HCT116 (cell line): Measurements from ENCODE around the gene CFAP53. TPM values are rescaled to one million over a fixed set of nuclear protein-coding genes. Genes with fewer than 3 reads are reported as not detected.

ENCODE experiments used
- ATAC-seq: fragments of 200-7000 bp; cut with Tn5 transposase; 2 replicates; pipeline ENCODE4 v1.9.1; 2020; ENCODE audit warnings: mild to moderate bottlenecking, moderate library complexity
- BruUV-seq: library from RNA; stranded (reverse); fragments of 400-500 nt; replicated peaks from 2 replicates; lab custom pipeline; 2021; lab: Mats Ljungman, UMichigan
- CTCF ChIA-PET: fragments of 300-600 bp; sonication (Branson Sonifier 250); formaldehyde crosslinking; loops from one replicate; lab custom pipeline; 2021; ENCODE audit warnings: antibody characterized with exemption; lab: Charles Lee
- POLR2A ChIA-PET: fragments of 300-600, 350-600 bp; sonication (Branson Sonifier 250); formaldehyde crosslinking; loops from one replicate; lab custom pipeline; 2021; ENCODE audit warnings: antibody characterized with exemption; lab: Charles Lee
- RAD21 ChIA-PET, 2 experiments: fragments of 300-600 bp; sonication (Branson Sonifier 250); formaldehyde crosslinking; loops; one replicate each; lab custom pipeline; 2023; ENCODE audit warnings: low total read pairs in 2 of 2; ENCODE audit not compliant: uncharacterized antibody in 2 of 2, unreplicated experiment in 2 of 2, low non-redundant PET in 1 of 2; lab: Charles Lee
- DNase-seq: peaks from one replicate; pipeline ENCODE4 v3.0.0-alpha.2; 2010; ENCODE audit warnings: low read depth, low spot score
- H2AFZ ChIP-seq: fragments of 200-600 bp; shearing (Covaris generic), sonication (generic); 2 replicates; pipeline ENCODE4 v1.6.1; 2017; ENCODE audit warnings: low read depth, mixed run types, mixed read lengths, antibody characterized with exemption, low read length; ENCODE audit not compliant: poor library complexity, severe bottlenecking
- H3K27ac ChIP-seq: 2 replicates; pipeline ENCODE4 v1.5.1; 2012; ENCODE audit warnings: low read depth, low read length
- H3K27me3 ChIP-seq: fragments of 200-600 bp; sonication (generic); 2 replicates; pipeline ENCODE4 v1.6.1; 2016; ENCODE audit warnings: mixed run types, low read length, mixed read lengths; ENCODE audit not compliant: insufficient read depth
- H3K36me3 ChIP-seq, 2 experiments: fragments of 200-500 bp in 1 of 2; fragments of 200-600 bp in 1 of 2; sonication (Bioruptor generic) in 1 of 2; sonication (generic) in 1 of 2; 2 replicates each; pipeline versions ENCODE4 v1.5.1 to v1.6.1; 2014 to 2016; ENCODE audit warnings: low read length in 2 of 2, inconsistent platforms in 1 of 2, mixed read lengths in 1 of 2, mixed run types in 1 of 2; ENCODE audit not compliant: insufficient read depth in 2 of 2, control insufficient read depth in 1 of 2
- H3K4me1 ChIP-seq, 2 experiments: fragments of 200-600 bp in 1 of 2; sonication (generic) in 1 of 2; 2 replicates each; pipeline versions ENCODE4 v1.5.1 to v1.6.1; 2012 to 2017; ENCODE audit warnings: low read length in 2 of 2, inconsistent platforms in 1 of 2, mild to moderate bottlenecking in 1 of 2, mixed read lengths in 1 of 2, mixed run types in 1 of 2, moderate library complexity in 1 of 2; ENCODE audit not compliant: insufficient read depth in 2 of 2, control insufficient read depth in 1 of 2
- H3K4me2 ChIP-seq: fragments of 200-600 bp; sonication (generic); 2 replicates; pipeline ENCODE4 v1.6.1; 2017; ENCODE audit warnings: mixed run types, low read length, mixed read lengths
- H3K4me3 ChIP-seq, 2 experiments: fragments of 200-600 bp in 1 of 2; sonication (generic) in 1 of 2; replicated peaks in 1 of 2; 2 replicates each; pipeline ENCODE4 v1.5.1; 2011 to 2016; ENCODE audit warnings: low read length in 2 of 2, control low read depth in 1 of 2, low read depth in 1 of 2, mild to moderate bottlenecking in 1 of 2, mixed read lengths in 1 of 2, mixed run types in 1 of 2
- H3K79me2 ChIP-seq: fragments of 200-600 bp; sonication (generic); 2 replicates; pipeline ENCODE4 v1.6.1; 2017; ENCODE audit warnings: mild to moderate bottlenecking, mixed run types, low read length, moderate library complexity, mixed read lengths; ENCODE audit not compliant: insufficient read depth
- H3K9ac ChIP-seq: fragments of 200-600 bp; sonication (generic); 2 replicates; pipeline ENCODE4 v1.6.1; 2016; ENCODE audit warnings: low read length, mixed read lengths
- H3K9me2 ChIP-seq: fragments of 200-600 bp; sonication (generic), shearing (Covaris generic); 2 replicates; pipeline ENCODE4 v1.6.1; 2017; ENCODE audit warnings: mixed run types, mild to moderate bottlenecking, moderate library complexity; ENCODE audit not compliant: insufficient read depth
- H3K9me3 ChIP-seq, 2 experiments: fragments of 200-500 bp in 1 of 2; fragments of 200-600 bp in 1 of 2; sonication (Bioruptor generic) in 1 of 2; sonication (generic) in 1 of 2; 2 replicates each; pipeline ENCODE4 v1.6.1; 2014 to 2017; ENCODE audit warnings: low read length in 2 of 2, mixed read lengths in 2 of 2, inconsistent platforms in 1 of 2, low read depth in 1 of 2, mild to moderate bottlenecking in 1 of 2, mixed run types in 1 of 2, moderate library complexity in 1 of 2; ENCODE audit not compliant: control insufficient read depth in 1 of 2, insufficient read depth in 1 of 2
- H4K20me1 ChIP-seq: fragments of 200-600 bp; sonication (generic), shearing (Covaris generic); 2 replicates; pipeline ENCODE4 v1.6.1; 2017; ENCODE audit warnings: mixed run types, mild to moderate bottlenecking, moderate library complexity; ENCODE audit not compliant: insufficient read depth
- CBX3 ChIP-seq: IDR thresholded peaks from 2 replicates; pipeline ENCODE4 v1.6.1; 2012; ENCODE audit warnings: low read depth
- CEBPB ChIP-seq: IDR thresholded peaks from 2 replicates; pipeline ENCODE4 v1.6.1; 2012; ENCODE audit warnings: low read depth
- EZH2phosphoT487 ChIP-seq: fragments of 200-600 bp; IDR thresholded peaks from 2 replicates; pipeline ENCODE4 v1.6.1; 2018; ENCODE audit warnings: antibody characterized with exemption, borderline replicate concordance
- POLR2AphosphoS5 ChIP-seq: IDR thresholded peaks from 2 replicates; pipeline ENCODE4 v1.6.1; 2011; ENCODE audit warnings: mild to moderate bottlenecking, low read depth, low read length, moderate library complexity
- RAD21 ChIP-seq: IDR thresholded peaks from 2 replicates; pipeline ENCODE4 v1.6.1; 2012; ENCODE audit warnings: low read depth, mild to moderate bottlenecking
- SRF ChIP-seq: IDR thresholded peaks from 2 replicates; pipeline ENCODE4 v1.6.1; 2012; ENCODE audit warnings: low read depth
- TCF7L2 ChIP-seq: IDR thresholded peaks from 2 replicates; pipeline ENCODE4 v1.7.0; 2011; ENCODE audit warnings: borderline replicate concordance, inconsistent platforms; ENCODE audit not compliant: insufficient read depth, insufficient read length; ENCODE audit errors: extremely low read depth
- YY1 ChIP-seq: IDR thresholded peaks from 2 replicates; pipeline ENCODE4 v1.6.1; 2011; ENCODE audit warnings: low read length, low read depth, moderate library complexity, mild to moderate bottlenecking; ENCODE audit not compliant: insufficient replicate concordance; ENCODE audit errors: extremely low read depth
- ZFX ChIP-seq: fragments of 450-650 bp; IDR thresholded peaks from 2 replicates; pipeline ENCODE4 v1.6.1; 2017
- intact Hi-C: fragments of 100-400 bp; cut with micrococcal nuclease; formaldehyde crosslinking; loops from 2 replicates; pipeline ENCODE4 v1.10.0; 2022
- total RNA-seq: library from RNA; stranded (reverse); gene quantifications from one replicate; pipeline ENCODE4 v1.2.1, GENCODE V29; 2021; ENCODE audit not compliant: unreplicated experiment
- TF ChIP-seq, protein P1 (sequence below): IDR thresholded peaks from 2 replicates; pipeline ENCODE4 v1.6.1; 2012
- TF ChIP-seq, protein P2 (sequence below): IDR thresholded peaks from 2 replicates; pipeline ENCODE4 v1.6.1; 2011; ENCODE audit warnings: mild to moderate bottlenecking, low read length, moderate library complexity; ENCODE audit not compliant: insufficient replicate concordance; ENCODE audit errors: extremely low read depth

Gene CFAP53
- total RNA-seq, 1 experiment from 2014 or later = 1.1 TPM

DNA sequence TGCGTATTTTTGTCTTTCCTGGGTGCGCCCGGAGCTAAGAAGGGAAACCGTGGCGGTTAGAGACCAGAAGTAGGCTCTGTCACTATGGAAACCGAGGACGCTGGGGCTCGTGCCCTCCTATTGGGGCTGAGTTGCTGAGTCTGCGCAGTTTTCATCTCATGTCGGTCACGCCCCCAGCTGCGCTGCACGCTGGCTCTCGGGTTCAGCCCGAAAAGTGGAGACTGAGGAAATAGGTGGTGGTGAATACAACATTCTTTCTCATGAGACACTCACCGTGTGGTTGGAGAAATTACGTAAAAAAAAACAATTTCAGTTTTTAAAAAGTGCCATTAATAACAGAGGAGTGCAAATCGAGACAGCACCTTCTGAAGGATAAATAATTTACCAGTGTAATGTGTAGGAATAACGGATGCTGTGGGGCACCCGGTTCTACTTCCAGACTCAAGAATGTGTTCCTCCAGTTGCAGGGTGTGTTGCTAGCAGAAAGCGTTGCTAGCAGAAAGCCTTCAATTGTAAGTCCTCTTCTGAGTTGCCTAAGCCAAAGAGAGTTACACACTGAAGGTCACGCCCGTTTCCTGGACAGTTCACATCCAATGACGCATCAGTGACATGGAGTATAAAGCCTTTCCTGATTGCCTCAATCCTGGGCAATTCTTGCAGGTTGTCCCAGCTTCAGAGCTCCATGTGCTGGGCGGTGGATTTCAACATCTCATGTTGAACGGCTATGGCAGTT is 41.6 kb upstream of the CFAP53 start:
- no peaks in the 10 kb centered on the region for H3K4me1 ChIP-seq
- no peaks in the 10 kb centered on the region for H3K79me2 ChIP-seq
- DNase-seq (no peak), ATAC-seq (no peak)
- H2AFZ ChIP-seq = no peak overlapping the region
- no peak overlapping the region for H3K27ac ChIP-seq
- H4K20me1 ChIP-seq = no peaks in the 10 kb centered on the region
- no TSS peak for BruUV-seq
- H3K9me3 ChIP-seq = no peaks in the 10 kb centered on the region
- ChIA-PET CTCF (no interaction called here), POLR2A (no interaction called here), RAD21 (no interaction called here)
- H3K4me2 ChIP-seq = no peak overlapping the region
- H3K27me3 ChIP-seq = no peaks in the 10 kb centered on the region
- H3K9me2 ChIP-seq = no peaks in the 10 kb centered on the region; the same call in 1 of the 2 replicates
- TF ChIP-seq POLR2AphosphoS5 (no peak), EZH2phosphoT487 (no peak), SRF (no peak), ZFX (no peak), CBX3 (no peak), RAD21 (no peak), TCF7L2 (no peak), YY1 (no peak), CEBPB (no peak)
- TF ChIP-seq, protein P1, sequence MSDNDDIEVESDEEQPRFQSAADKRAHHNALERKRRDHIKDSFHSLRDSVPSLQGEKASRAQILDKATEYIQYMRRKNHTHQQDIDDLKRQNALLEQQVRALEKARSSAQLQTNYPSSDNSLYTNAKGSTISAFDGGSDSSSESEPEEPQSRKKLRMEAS = no peak
- TF ChIP-seq, protein P2, sequence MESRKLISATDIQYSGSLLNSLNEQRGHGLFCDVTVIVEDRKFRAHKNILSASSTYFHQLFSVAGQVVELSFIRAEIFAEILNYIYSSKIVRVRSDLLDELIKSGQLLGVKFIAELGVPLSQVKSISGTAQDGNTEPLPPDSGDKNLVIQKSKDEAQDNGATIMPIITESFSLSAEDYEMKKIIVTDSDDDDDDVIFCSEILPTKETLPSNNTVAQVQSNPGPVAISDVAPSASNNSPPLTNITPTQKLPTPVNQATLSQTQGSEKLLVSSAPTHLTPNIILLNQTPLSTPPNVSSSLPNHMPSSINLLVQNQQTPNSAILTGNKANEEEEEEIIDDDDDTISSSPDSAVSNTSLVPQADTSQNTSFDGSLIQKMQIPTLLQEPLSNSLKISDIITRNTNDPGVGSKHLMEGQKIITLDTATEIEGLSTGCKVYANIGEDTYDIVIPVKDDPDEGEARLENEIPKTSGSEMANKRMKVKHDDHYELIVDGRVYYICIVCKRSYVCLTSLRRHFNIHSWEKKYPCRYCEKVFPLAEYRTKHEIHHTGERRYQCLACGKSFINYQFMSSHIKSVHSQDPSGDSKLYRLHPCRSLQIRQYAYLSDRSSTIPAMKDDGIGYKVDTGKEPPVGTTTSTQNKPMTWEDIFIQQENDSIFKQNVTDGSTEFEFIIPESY = no peak
- H3K4me3 ChIP-seq = no peak overlapping the region
- intact Hi-C loops = no loop called here
- H3K36me3 ChIP-seq = no peaks in the 10 kb centered on the region
- H3K9ac ChIP-seq = no peak overlapping the region
